ENCODE results near the gene DOK7.

DNA sequence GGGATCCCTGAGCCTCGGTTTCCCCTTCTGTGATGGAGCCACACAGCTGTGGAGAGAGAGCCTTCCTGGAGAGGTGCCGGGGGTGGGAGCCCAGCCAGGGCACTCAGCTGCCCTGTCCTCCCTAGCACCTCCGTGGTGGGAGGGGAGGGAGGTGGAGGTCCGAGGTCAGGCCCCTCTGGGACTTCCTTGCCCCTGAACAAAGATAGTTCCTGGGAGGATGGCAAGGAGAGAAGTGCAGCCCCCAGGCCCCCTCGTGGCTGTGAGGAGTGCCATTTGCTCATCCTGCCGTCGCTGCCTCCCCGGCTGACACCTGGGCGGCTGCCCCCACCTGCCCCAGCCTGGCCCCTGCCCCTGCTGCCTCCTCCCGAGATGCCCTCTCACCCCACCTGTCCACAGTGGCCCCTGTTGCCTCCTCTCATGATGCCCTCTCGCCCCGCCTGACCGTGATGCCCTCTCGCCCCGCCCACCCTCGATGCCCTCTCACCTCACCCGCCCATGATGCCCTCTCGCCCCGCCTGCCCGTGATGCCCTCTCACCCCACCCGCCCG is 12.7 kb downstream of the DOK7 start:
- TF ChIP-seq, protein P1, sequence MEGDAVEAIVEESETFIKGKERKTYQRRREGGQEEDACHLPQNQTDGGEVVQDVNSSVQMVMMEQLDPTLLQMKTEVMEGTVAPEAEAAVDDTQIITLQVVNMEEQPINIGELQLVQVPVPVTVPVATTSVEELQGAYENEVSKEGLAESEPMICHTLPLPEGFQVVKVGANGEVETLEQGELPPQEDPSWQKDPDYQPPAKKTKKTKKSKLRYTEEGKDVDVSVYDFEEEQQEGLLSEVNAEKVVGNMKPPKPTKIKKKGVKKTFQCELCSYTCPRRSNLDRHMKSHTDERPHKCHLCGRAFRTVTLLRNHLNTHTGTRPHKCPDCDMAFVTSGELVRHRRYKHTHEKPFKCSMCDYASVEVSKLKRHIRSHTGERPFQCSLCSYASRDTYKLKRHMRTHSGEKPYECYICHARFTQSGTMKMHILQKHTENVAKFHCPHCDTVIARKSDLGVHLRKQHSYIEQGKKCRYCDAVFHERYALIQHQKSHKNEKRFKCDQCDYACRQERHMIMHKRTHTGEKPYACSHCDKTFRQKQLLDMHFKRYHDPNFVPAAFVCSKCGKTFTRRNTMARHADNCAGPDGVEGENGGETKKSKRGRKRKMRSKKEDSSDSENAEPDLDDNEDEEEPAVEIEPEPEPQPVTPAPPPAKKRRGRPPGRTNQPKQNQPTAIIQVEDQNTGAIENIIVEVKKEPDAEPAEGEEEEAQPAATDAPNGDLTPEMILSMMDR (IDR thresholded peaks at IDR 0.05; ENCODE audit: borderline replicate concordance, extremely low read depth, low read length, poor library complexity, severe bottlenecking): no peak
- no peak for TF ChIP-seq EZH2 (IDR thresholded peaks at IDR 0.05; ENCODE audit: borderline replicate concordance, low read depth, low read length, severe bottlenecking)
